Immature natural killer cell (primary cell): ENCODE data around the gene KRT81. TPM values are rescaled to one million over a fixed set of nuclear protein-coding genes. Genes with fewer than 3 reads are reported as not detected.
"Not testable (repeated sequence)": the region's sequence is repeated elsewhere in the genome, so short reads cannot be mapped to it uniquely, and the experiment has no call there.

Source experiments
- DNase-seq, 3 donors: peaks; one replicate each; pipeline ENCODE4 v3.0.0; 2022; ENCODE audit warnings: mixed read lengths in 1 of 3
- H3K27ac Mint-ChIP-seq, 6 donors: one replicate each; pipeline ENCODE4 v1.8.0; 2020; ENCODE audit warnings: mixed read lengths in 6 of 6, mild to moderate bottlenecking in 5 of 6, inconsistent platforms in 4 of 6, moderate library complexity in 3 of 6
- H3K27me3 Mint-ChIP-seq, 3 donors: one replicate each; pipeline ENCODE4 v1.8.0; 2020 to 2021; ENCODE audit warnings: low read depth in 3 of 3, mild to moderate bottlenecking in 3 of 3, mixed read lengths in 3 of 3, moderate library complexity in 3 of 3, inconsistent platforms in 1 of 3
- H3K36me3 Mint-ChIP-seq, 3 donors: one replicate each; pipeline ENCODE4 v1.8.0; 2020; ENCODE audit warnings: mixed read lengths in 3 of 3, inconsistent platforms in 2 of 3, mild to moderate bottlenecking in 2 of 3
- H3K4me1 Mint-ChIP-seq, 2 donors: one replicate each; pipeline ENCODE4 v1.8.0; 2020; ENCODE audit warnings: inconsistent platforms in 2 of 2, mild to moderate bottlenecking in 2 of 2, mixed read lengths in 2 of 2, moderate library complexity in 1 of 2
- H3K4me3 Mint-ChIP-seq, 5 donors: one replicate each; pipeline ENCODE4 v1.8.0; 2020; ENCODE audit warnings: mild to moderate bottlenecking in 5 of 5, mixed read lengths in 5 of 5, inconsistent platforms in 3 of 5, moderate library complexity in 3 of 5
- H3K9me3 Mint-ChIP-seq, 6 donors: one replicate each; pipeline ENCODE4 v1.8.0; 2020; ENCODE audit warnings: mild to moderate bottlenecking in 6 of 6, mixed read lengths in 6 of 6, inconsistent platforms in 4 of 6, moderate library complexity in 3 of 6
- polyA plus RNA-seq, 3 donors: library from polyadenylated mRNA; unstranded; fragments of 300-500 nt; fragmentation: Illumina TruSeq; gene quantifications; one replicate each; pipeline ENCODE4 v1.2.3, GENCODE V29; 2021

KRT81 gene
- polyA plus RNA-seq, 3 donors from 2014 or later = 2.2 to 3.7 (median 3.6) TPM

- H3K9me3 Mint-ChIP-seq = no peaks in the 10 kb centered on the region
- H3K27me3 Mint-ChIP-seq = peaks cover 6 to 22% (median 10%) of the 10 kb centered on the region in 3 donors
- H3K4me1 Mint-ChIP-seq = peaks cover 4 to 13% of the 10 kb centered on the region in 2 donors
- H3K27ac Mint-ChIP-seq = no peak overlapping the region
- H3K4me3 Mint-ChIP-seq = no peak overlapping the region
- no peak for DNase-seq
- no peaks in the 10 kb centered on the region for H3K36me3 Mint-ChIP-seq
Measured at GRCh38 chr12:52254965-52255751, 36.2 kb downstream of the KRT81 start.

- Mint-ChIP-seq H3K27me3 (peaks cover 8 to 28% (median 12%) of the 10 kb centered on the region in 3 donors), H3K36me3 (no peaks in the 10 kb centered on the region), H3K27ac (no peak overlapping the region), H3K4me3 (no peak overlapping the region), H3K9me3 (no peaks in the 10 kb centered on the region), H3K4me1 (peaks cover 0 to 5% of the 10 kb centered on the region in 2 donors)
- DNase-seq = no peak
Measured at GRCh38 chr12:52254180-52254964, 37.0 kb downstream of the KRT81 start.

GRCh38 chr12:52253391-52254179 lies 37.7 kb downstream of the KRT81 start:
- Mint-ChIP-seq H3K9me3 (no peaks in the 10 kb centered on the region), H3K4me3 (no peak overlapping the region)

GRCh38 chr12:52252728-52253343 lies 38.5 kb downstream of the KRT81 start:
- Mint-ChIP-seq H3K27me3 (peaks cover 5 to 28% (median 11%) of the 10 kb centered on the region in 3 donors), H3K4me3 (no peak overlapping the region), H3K4me1 (no peaks in the 10 kb centered on the region), H3K36me3 (no peaks in the 10 kb centered on the region), H3K27ac (no peak overlapping the region), H3K9me3 (no peaks in the 10 kb centered on the region)
- DNase-seq = no peak

More at GRCh38 chr12:52253391-52254179, 37.7 kb downstream of the KRT81 start:
- Mint-ChIP-seq H3K27ac (no peak overlapping the region), H3K4me1 (no peaks in the 10 kb centered on the region), H3K27me3 (peaks cover 7 to 28% (median 10%) of the 10 kb centered on the region in 3 donors), H3K36me3 (no peaks in the 10 kb centered on the region)
- no peak for DNase-seq

- not testable (repeated sequence) for H3K36me3 Mint-ChIP-seq, H3K27ac Mint-ChIP-seq, H3K4me3 Mint-ChIP-seq, H3K9me3 Mint-ChIP-seq, H3K4me1 Mint-ChIP-seq, DNase-seq
- H3K27me3 Mint-ChIP-seq = peaks cover 8 to 28% (median 11%) of the 10 kb centered on the region in 3 donors
Measured at GRCh38 chr12:52252175-52252615, 39.1 kb downstream of the KRT81 start.

- DNase-seq = no peak
- no peak overlapping the region for H3K4me3 Mint-ChIP-seq
- no peaks in the 10 kb centered on the region for H3K4me1 Mint-ChIP-seq
- H3K27me3 Mint-ChIP-seq = peaks cover 9 to 28% (median 9%) of the 10 kb centered on the region in 3 donors
- H3K9me3 Mint-ChIP-seq = no peaks in the 10 kb centered on the region
- H3K27ac Mint-ChIP-seq = no peak overlapping the region
- H3K36me3 Mint-ChIP-seq = no peaks in the 10 kb centered on the region
Measured at GRCh38 chr12:52251367-52252051, 39.8 kb downstream of the KRT81 start.

GRCh38 chr12:52250048-52250990 lies 41.0 kb downstream of the KRT81 start:
- DNase-seq = no peak
- Mint-ChIP-seq H3K9me3 (no peaks in the 10 kb centered on the region), H3K27me3 (peaks cover 7 to 17% (median 9%) of the 10 kb centered on the region in 3 donors), H3K36me3 (no peaks in the 10 kb centered on the region), H3K27ac (no peak overlapping the region), H3K4me3 (no peak overlapping the region), H3K4me1 (no peaks in the 10 kb centered on the region)

GRCh38 chr12:52249511-52250047 lies 41.8 kb downstream of the KRT81 start:
- no peak overlapping the region for H3K4me3 Mint-ChIP-seq
- no peaks in the 10 kb centered on the region for H3K9me3 Mint-ChIP-seq
- H3K27ac Mint-ChIP-seq = peak overlapping the region in 1 of 6 donors; percentile 4
- H3K36me3 Mint-ChIP-seq = no peaks in the 10 kb centered on the region
- no peak for DNase-seq
- H3K4me1 Mint-ChIP-seq = peaks cover 0 to 4% of the 10 kb centered on the region in 2 donors
- peaks cover 7 to 10% (median 7%) of the 10 kb centered on the region in 3 donors for H3K27me3 Mint-ChIP-seq

GRCh38 chr12:52248541-52249461 lies 42.5 kb downstream of the KRT81 start:
- no peak overlapping the region for H3K4me3 Mint-ChIP-seq
- H3K4me1 Mint-ChIP-seq = peaks cover 7 to 11% of the 10 kb centered on the region in 2 donors
- DNase-seq = peak in 1 of 3 donors; percentile 4
- no peak overlapping the region for H3K27ac Mint-ChIP-seq
- H3K27me3 Mint-ChIP-seq = peaks cover 7 to 11% (median 9%) of the 10 kb centered on the region in 3 donors
- H3K9me3 Mint-ChIP-seq = no peaks in the 10 kb centered on the region
- no peaks in the 10 kb centered on the region for H3K36me3 Mint-ChIP-seq

GRCh38 chr12:52247622-52248540 lies 43.5 kb downstream of the KRT81 start:
- Mint-ChIP-seq H3K27me3 (peaks cover 7 to 14% (median 9%) of the 10 kb centered on the region in 3 donors), H3K4me1 (peaks cover 11 to 16% of the 10 kb centered on the region in 2 donors), H3K36me3 (no peaks in the 10 kb centered on the region), H3K27ac (no peak overlapping the region), H3K4me3 (no peak overlapping the region), H3K9me3 (no peaks in the 10 kb centered on the region)
- DNase-seq = no peak
